ENCODE measurements around the gene RAD18.

DNA sequence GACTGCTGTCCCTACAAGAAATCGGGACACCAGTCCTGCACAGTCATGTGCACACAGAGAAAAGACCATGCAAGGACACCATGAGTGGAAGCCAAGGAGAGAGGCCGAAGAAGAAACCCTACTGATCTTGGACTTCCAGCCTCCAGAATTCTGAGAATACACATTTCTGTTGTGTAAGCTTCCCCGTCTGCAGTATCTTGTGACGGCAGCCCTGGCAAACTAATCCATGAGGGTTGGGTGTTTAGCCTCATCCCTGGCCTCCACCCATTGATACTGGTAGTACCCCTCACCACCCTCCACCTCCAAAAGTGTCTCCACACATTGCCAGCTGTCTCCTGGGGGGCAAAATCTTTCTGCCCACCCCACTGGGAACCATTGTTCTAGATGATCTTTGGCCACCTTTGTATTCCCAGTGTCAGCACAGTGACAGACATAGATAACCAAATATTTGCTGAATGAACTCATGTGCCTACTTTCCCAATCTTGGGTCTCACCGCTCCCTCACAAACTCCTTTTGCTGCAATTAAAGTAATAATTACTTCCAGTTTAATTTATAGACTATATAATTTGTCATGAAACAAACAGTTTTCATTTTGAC, 83.8 kb downstream of the RAD18 start:
- TF ChIP-seq POLR2A (IDR thresholded peaks at IDR 0.05): no peak
- TF ChIP-seq, protein P1, sequence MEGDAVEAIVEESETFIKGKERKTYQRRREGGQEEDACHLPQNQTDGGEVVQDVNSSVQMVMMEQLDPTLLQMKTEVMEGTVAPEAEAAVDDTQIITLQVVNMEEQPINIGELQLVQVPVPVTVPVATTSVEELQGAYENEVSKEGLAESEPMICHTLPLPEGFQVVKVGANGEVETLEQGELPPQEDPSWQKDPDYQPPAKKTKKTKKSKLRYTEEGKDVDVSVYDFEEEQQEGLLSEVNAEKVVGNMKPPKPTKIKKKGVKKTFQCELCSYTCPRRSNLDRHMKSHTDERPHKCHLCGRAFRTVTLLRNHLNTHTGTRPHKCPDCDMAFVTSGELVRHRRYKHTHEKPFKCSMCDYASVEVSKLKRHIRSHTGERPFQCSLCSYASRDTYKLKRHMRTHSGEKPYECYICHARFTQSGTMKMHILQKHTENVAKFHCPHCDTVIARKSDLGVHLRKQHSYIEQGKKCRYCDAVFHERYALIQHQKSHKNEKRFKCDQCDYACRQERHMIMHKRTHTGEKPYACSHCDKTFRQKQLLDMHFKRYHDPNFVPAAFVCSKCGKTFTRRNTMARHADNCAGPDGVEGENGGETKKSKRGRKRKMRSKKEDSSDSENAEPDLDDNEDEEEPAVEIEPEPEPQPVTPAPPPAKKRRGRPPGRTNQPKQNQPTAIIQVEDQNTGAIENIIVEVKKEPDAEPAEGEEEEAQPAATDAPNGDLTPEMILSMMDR (IDR thresholded peaks at IDR 0.05): no peak
- TF ChIP-seq POLR2AphosphoS5 (IDR thresholded peaks at IDR 0.05): no peak
- no peak for TF ChIP-seq EP300 (IDR thresholded peaks at IDR 0.05)
